ENCODE results near the gene LCN1. TPM values are rescaled to one million over a fixed set of nuclear protein-coding genes. Genes with fewer than 3 reads are reported as not detected.

LCN1 gene
- total and polyA plus RNA-seq, 10 donors = 0.09 TPM; not detected in 9

GRCh38 chr9:135476561-135477355 lies 44.5 kb upstream of the LCN1 start:
- peaks cover 0 to 27% (median 21%) of the 10 kb centered on the region in 6 donors for H3K4me1 ChIP-seq
- no peak overlapping the region for H3K27ac ChIP-seq
- no peaks in the 10 kb centered on the region for H3K9me3 ChIP-seq
- peaks cover 0 to 48% (median 4%) of the 10 kb centered on the region in 7 donors for H3K27me3 ChIP-seq (replicated peaks in 1 of 7)
- TF ChIP-seq POLR2AphosphoS5 (IDR thresholded peaks at IDR 0.05) (no peak), POLR2A (IDR thresholded peaks at IDR 0.05) (no peak), CTCF (IDR thresholded peaks at IDR 0.05 in 8 of 11, conservative IDR thresholded peaks at IDR 0.05 in 3 of 11) (no peak)
- 80 to 91% (median 86%) methylated on average over 7 to 10 of the region's 10 CpGs for WGBS, 5 donors
- intact Hi-C loops (cut with DNase I; ENCODE audit: low total_unique reads) = no loop called here
- no peaks in the 10 kb centered on the region for H3K36me3 ChIP-seq
- DNase-seq = no peak
- no peak overlapping the region for H3K4me3 ChIP-seq

- intact Hi-C loops (cut with DNase I; ENCODE audit: low total_unique reads) = no loop called here
- TF ChIP-seq CTCF (IDR thresholded peaks at IDR 0.05 in 8 of 11, conservative IDR thresholded peaks at IDR 0.05 in 3 of 11) = no peak
- no peak for TF ChIP-seq POLR2AphosphoS5 (IDR thresholded peaks at IDR 0.05)
- no peak for TF ChIP-seq POLR2A (IDR thresholded peaks at IDR 0.05)
- H3K9me3 ChIP-seq = no peaks in the 10 kb centered on the region
- H3K4me1 ChIP-seq = peaks cover 0 to 32% (median 21%) of the 10 kb centered on the region in 6 donors
- 79 to 94% (median 88%) methylated on average over 10 of the region's 10 CpGs for WGBS, 5 donors
- DNase-seq = no peak
- peak overlapping the region in 2 of 8 donors; percentile 64 to 77 for H3K27ac ChIP-seq
- peaks cover 0 to under 1% (median 0%) of the 10 kb centered on the region in 6 donors for H3K36me3 ChIP-seq
- H3K4me3 ChIP-seq = peak overlapping the region in 1 of 8 donors; percentile 64
- peaks cover 0 to 56% (median 4%) of the 10 kb centered on the region in 7 donors for H3K27me3 ChIP-seq (replicated peaks in 1 of 7)
These were observed 43.0 kb upstream of the LCN1 start for GRCh38 chr9:135478191-135478590.

GRCh38 chr9:135478829-135479468 lies 42.3 kb upstream of the LCN1 start:
- Histone ChIP-seq H3K4me3 (peak overlapping the region; percentile 45 to 82 (median 62)), H3K27ac (peak overlapping the region; percentile 38 to 80 (median 68)), H3K9me3 (no peaks in the 10 kb centered on the region), H3K36me3 (peaks cover 0 to 8% (median under 1%) of the 10 kb centered on the region in 6 donors), H3K27me3 (replicated peaks in 1 of 7) (peaks cover 0 to 60% (median 4%) of the 10 kb centered on the region in 7 donors), H3K4me1 (peaks cover 0 to 32% (median 21%) of the 10 kb centered on the region in 6 donors)
- WGBS, 5 donors = 2 to 7% (median 3%) methylated on average over 19 to 64 of the region's 64 CpGs
- TF ChIP-seq CTCF (IDR thresholded peaks at IDR 0.05 in 8 of 11, conservative IDR thresholded peaks at IDR 0.05 in 3 of 11) (peak in 1 of 11 experiments; percentile 19), POLR2A (IDR thresholded peaks at IDR 0.05) (no peak), POLR2AphosphoS5 (IDR thresholded peaks at IDR 0.05) (peak; percentile 14 to 53 (median 36))
- peak; percentile 76 for DNase-seq
- intact Hi-C loops (cut with DNase I; ENCODE audit: low total_unique reads) = no loop called here
